Right lobe of liver (tissue), 4 donors: Measurements from ENCODE around the gene ZPLD1.

Experiments
- POLR2A ChIP-seq: fragments of 450-650 bp; IDR thresholded peaks from one replicate; pipeline ENCODE4 v1.6.1; 2017; ENCODE audit warnings: antibody characterized with exemption, mild to moderate bottlenecking
- TF ChIP-seq, protein P1 (sequence below), 4 donors: fragments of 200-600 bp in 3 of 4; fragments of 450-650 bp in 1 of 4; IDR thresholded peaks; one replicate each; pipeline versions ENCODE4 v1.5.1 to v1.8.0; 2016 to 2022; ENCODE audit warnings: antibody characterized with exemption in 4 of 4, mild to moderate bottlenecking in 2 of 4
- donor health status: DM: no; HTN: no; CAD: no.
- donor health status: DM: no; HTN: no; CAD: no.
- donor health status: DM: no; HTN: yes; CAD: no.

DNA sequence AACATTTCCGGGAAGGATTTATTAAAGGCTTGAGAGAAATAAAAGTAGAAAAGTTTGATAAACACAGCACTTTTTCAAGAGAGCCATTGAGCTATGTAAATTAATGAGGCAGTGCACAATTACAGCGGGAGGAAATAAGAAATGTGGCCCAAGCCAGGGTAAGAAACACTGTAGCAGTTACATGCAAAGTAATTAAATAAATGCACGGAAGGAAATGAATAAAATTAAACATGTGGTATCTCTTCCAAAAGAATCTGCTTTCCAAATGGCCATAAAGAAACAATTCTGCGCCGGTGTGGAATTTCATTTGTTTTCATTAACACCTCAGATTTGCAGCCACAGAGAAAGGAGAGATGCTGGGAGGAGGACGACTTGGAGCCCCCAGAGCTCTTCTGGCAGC, 35.3 kb downstream of the ZPLD1 start:
- no peak for TF ChIP-seq POLR2A
- TF ChIP-seq, protein P1, sequence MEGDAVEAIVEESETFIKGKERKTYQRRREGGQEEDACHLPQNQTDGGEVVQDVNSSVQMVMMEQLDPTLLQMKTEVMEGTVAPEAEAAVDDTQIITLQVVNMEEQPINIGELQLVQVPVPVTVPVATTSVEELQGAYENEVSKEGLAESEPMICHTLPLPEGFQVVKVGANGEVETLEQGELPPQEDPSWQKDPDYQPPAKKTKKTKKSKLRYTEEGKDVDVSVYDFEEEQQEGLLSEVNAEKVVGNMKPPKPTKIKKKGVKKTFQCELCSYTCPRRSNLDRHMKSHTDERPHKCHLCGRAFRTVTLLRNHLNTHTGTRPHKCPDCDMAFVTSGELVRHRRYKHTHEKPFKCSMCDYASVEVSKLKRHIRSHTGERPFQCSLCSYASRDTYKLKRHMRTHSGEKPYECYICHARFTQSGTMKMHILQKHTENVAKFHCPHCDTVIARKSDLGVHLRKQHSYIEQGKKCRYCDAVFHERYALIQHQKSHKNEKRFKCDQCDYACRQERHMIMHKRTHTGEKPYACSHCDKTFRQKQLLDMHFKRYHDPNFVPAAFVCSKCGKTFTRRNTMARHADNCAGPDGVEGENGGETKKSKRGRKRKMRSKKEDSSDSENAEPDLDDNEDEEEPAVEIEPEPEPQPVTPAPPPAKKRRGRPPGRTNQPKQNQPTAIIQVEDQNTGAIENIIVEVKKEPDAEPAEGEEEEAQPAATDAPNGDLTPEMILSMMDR (IDR thresholded peaks at IDR 0.05) = no peak
